GM12878 (cell line): Measurements from ENCODE around the gene VDR. TPM values are rescaled to one million over a fixed set of nuclear protein-coding genes. Genes with fewer than 3 reads are reported as not detected.

Source experiments
- ATAC-seq: fragments of 200-7000 bp; cut with Tn5 transposase; 3 replicates; pipeline ENCODE4 v1.9.1; 2020; ENCODE audit warnings: mild to moderate bottlenecking, moderate library complexity
- BruUV-seq: library from RNA; stranded (reverse); fragments of 400-500 nt; replicated peaks from 2 replicates; lab custom pipeline; 2021; lab: Mats Ljungman, UMichigan
- CTCF ChIA-PET: fragments of 300-600 bp; sonication (Branson Sonifier 250); formaldehyde crosslinking; extraction: SDS; loops from one replicate; lab custom pipeline; 2021; ENCODE audit warnings: inconsistent platforms; lab: Yijun Ruan, JAX
- POLR2A ChIA-PET: fragments of 350-600 bp; formaldehyde crosslinking; extraction: SDS; loops from one replicate; lab custom pipeline; 2021; ENCODE audit warnings: inconsistent platforms; lab: Charles Lee
- RAD21 ChIA-PET: fragments of 300-600 bp; sonication (Branson Sonifier 250); formaldehyde crosslinking; loops from one replicate; lab custom pipeline; 2023; ENCODE audit warnings: antibody characterized with exemption; ENCODE audit not compliant: unreplicated experiment; lab: Charles Lee
- SMC1A ChIA-PET: fragments of 300-600 bp; sonication (Branson Sonifier 250); formaldehyde crosslinking; loops from one replicate; lab custom pipeline; 2023; ENCODE audit not compliant: unreplicated experiment, uncharacterized antibody; lab: Charles Lee
- DNase-seq: peaks from one replicate; pipeline ENCODE4 v3.0.0-alpha.2; 2011; ENCODE audit warnings: low read depth, low spot score
- FAIRE-seq: peaks from 3 replicates; lab custom pipeline; 2011; peaks lifted over from hg19 to GRCh38; lab: Jason Lieb, UNC
- H2AFZ ChIP-seq: 2 replicates; pipeline ENCODE4 v1.6.0; 2011; ENCODE audit warnings: low read depth, low read length, control low read depth; ENCODE audit not compliant: control insufficient read depth
- H3K27ac ChIP-seq: 2 replicates; pipeline ENCODE4 v1.5.1; 2011; ENCODE audit warnings: control low read depth; ENCODE audit not compliant: control insufficient read depth, insufficient read depth
- H3K27me3 ChIP-seq, 2 experiments: replicated peaks in 1 of 2; 2 replicates each; pipeline versions ENCODE4 v1.6.0 to v1.6.1; 2011; ENCODE audit warnings: low read length in 1 of 2; ENCODE audit not compliant: control insufficient read depth in 2 of 2, insufficient read depth in 2 of 2
- H3K36me3 ChIP-seq, 2 experiments: 2 replicates each; pipeline ENCODE4 v1.5.1; 2011; ENCODE audit warnings: low read length in 1 of 2; ENCODE audit not compliant: control insufficient read depth in 2 of 2, insufficient read depth in 2 of 2
- H3K4me1 ChIP-seq: 2 replicates; pipeline ENCODE4 v1.6.1; 2011; ENCODE audit warnings: mild to moderate bottlenecking, low read length, moderate library complexity, mixed read lengths; ENCODE audit not compliant: control insufficient read depth, insufficient read depth
- H3K4me2 ChIP-seq: 2 replicates; pipeline ENCODE4 v1.6.0; 2011; ENCODE audit warnings: control low read depth; ENCODE audit not compliant: control insufficient read depth, insufficient read depth
- H3K4me3 ChIP-seq: fragments of 200-600 bp; sonication (generic); 2 replicates; pipeline ENCODE4 v1.5.1; 2016
- H3K79me2 ChIP-seq: 2 replicates; pipeline ENCODE4 v1.6.0; 2011; ENCODE audit warnings: low read length; ENCODE audit not compliant: control insufficient read depth, insufficient read depth
- H3K9ac ChIP-seq: 2 replicates; pipeline ENCODE4 v1.8.0; 2011; ENCODE audit warnings: low read length, control low read depth, mixed read lengths; ENCODE audit not compliant: control insufficient read depth, insufficient read depth
- H3K9me3 ChIP-seq: replicated peaks from 3 replicates; pipeline ENCODE4 v1.5.1; 2011; ENCODE audit warnings: mild to moderate bottlenecking, low read length; ENCODE audit not compliant: control insufficient read depth, insufficient read depth
- H4K20me1 ChIP-seq: 2 replicates; pipeline ENCODE4 v1.6.0; 2011; ENCODE audit not compliant: control insufficient read depth, insufficient read depth
- EZH2 ChIP-seq: IDR thresholded peaks from 2 replicates; pipeline ENCODE4 v1.6.1; 2012; ENCODE audit warnings: low read depth, mild to moderate bottlenecking, control low read depth, inconsistent platforms, low read length, borderline replicate concordance; ENCODE audit not compliant: control insufficient read depth
- PAX5 ChIP-seq: IDR thresholded peaks from 2 replicates; pipeline ENCODE4 v1.6.1; 2011; ENCODE audit warnings: low read depth, low read length, borderline replicate concordance
- RAD21 ChIP-seq: IDR thresholded peaks from 2 replicates; pipeline ENCODE4 v1.6.1; 2011; ENCODE audit warnings: mild to moderate bottlenecking, low read depth, low read length, moderate library complexity; ENCODE audit not compliant: insufficient read depth
- RB1 ChIP-seq: fragments of 450-650 bp; formaldehyde crosslinking; IDR thresholded peaks from 2 replicates; pipeline ENCODE4 v1.6.1; 2017; ENCODE audit warnings: mild to moderate bottlenecking, borderline replicate concordance
- RUNX3 ChIP-seq: IDR thresholded peaks from 2 replicates; pipeline ENCODE4 v1.6.1; 2012; ENCODE audit warnings: low read length, inconsistent platforms
- SUPT20H ChIP-seq: IDR thresholded peaks from 2 replicates; pipeline ENCODE4 v1.6.1; 2011; ENCODE audit warnings: low read depth, mild to moderate bottlenecking, low read length, moderate library complexity, borderline replicate concordance; ENCODE audit not compliant: control insufficient read depth
- WGBS: methylation state at CpG from one replicate; pipeline ENCODE4 v1.1.6; 2016; ENCODE audit warnings: low lambda C conversion rate; ENCODE audit not compliant: insufficient replicate concordance, insufficient coverage; ENCODE audit errors: missing lambda C conversion rate; 5-methylcytosine and 5-hydroxymethylcytosine counted together
- in situ Hi-C: fragments of 300-500 bp; cut with MboI; formaldehyde crosslinking; loops from 9 replicates; pipeline ENCODE4 v1.14.3; 2018; ENCODE audit warnings: mixed read lengths
- intact Hi-C: fragments of 100-400 bp; cut with micrococcal nuclease; formaldehyde crosslinking; loops from one replicate; pipeline ENCODE4 v1.14.2; 2022; ENCODE audit not compliant: unreplicated experiment
- polyA plus RNA-seq, 11 experiments: library from polyadenylated mRNA; depleted of rRNA in 4 of 11; unstranded in 6 of 11; stranded (reverse) in 5 of 11; fragments of >200 nt; fragmentation: Nextera tagmentation in 4 of 11; fragmentation: Illumina TruSeq in 1 of 11; extraction: Ambion mirVana in 4 of 11; extraction: Trizol in 1 of 11; gene quantifications; 1 replicate in 1 of 11; 2 replicates in 10 of 11; pipeline versions ENCODE4 v1.2.1 to v1.2.3, GENCODE V29; 2011 to 2016; ENCODE audit warnings: inconsistent platforms in 2 of 11, missing spikeins in 2 of 11, low read depth in 1 of 11
- total RNA-seq, 4 experiments: library from RNA; depleted of rRNA in 3 of 4; stranded (reverse); fragments of >200 nt in 3 of 4; fragmentation: Illumina TruSeq in 1 of 4; extraction: Trizol in 1 of 4; gene quantifications; 2 replicates each; pipeline versions ENCODE4 v1.2.1 to v1.2.3, GENCODE V29; 2013 to 2021

The VDR gene
- total and polyA plus RNA-seq, 10 of the 15 experiments (the other 5 are each of a cell fraction or from before 2014, with no cell fraction given), result 0.27 to 7.9 (median 3.0) TPM

DNA sequence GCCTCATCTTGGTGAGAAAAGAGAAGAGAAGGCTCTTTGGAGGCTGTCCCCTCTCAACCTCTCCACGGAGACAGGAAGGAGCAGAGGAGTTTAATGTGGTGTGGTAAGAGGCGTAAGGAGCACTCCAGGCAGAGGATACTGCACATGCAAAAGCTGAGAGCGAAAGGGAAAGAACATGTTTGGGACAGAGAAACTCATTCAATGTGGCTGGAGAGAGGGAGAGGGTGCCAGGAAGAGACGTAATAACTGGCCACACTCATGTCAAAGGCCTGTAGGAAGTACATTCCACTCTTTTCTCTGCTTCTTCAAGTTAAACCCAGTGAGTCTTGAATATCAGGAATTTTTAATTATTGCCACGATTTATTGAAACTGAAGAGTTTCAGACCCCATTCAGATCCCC lies 12.0 kb downstream of the VDR start (continued):
- no peak for TF ChIP-seq SUPT20H
- TF ChIP-seq RB1, result no peak
- no peak for TF ChIP-seq EZH2
- TF ChIP-seq PAX5, result no peak

DNA sequence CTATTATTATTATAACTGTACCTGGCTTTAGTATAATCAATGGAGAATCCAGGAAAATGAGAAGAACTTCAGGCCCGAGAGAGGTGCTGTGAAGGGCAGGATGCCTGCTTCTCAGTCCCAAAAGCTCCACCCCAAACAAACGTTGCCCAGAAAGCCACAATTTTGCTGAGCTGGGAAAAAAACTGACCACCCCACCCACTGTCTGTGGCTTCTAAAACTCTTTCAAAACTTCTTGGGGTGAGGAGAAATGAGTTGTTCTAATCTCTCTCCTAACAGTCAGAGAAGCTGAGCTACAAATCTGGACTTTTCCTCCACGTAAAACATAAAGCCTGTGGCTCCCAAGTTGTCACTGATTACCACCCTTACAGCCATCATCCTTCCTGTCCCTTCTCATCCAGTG lies 13.4 kb downstream of the VDR start:
- Histone ChIP-seq H3K36me3 (no peaks in the 10 kb centered on the region), H2AFZ (no peak overlapping the region), H3K27me3 (no peaks in the 10 kb centered on the region), H4K20me1 (no peaks in the 10 kb centered on the region), H3K27ac (no peak overlapping the region), H3K4me3 (no peak overlapping the region), H3K4me2 (no peak overlapping the region), H3K79me2 (no peaks in the 10 kb centered on the region), H3K9me3 (no peaks in the 10 kb centered on the region), H3K4me1 (peaks cover 21% of the 10 kb centered on the region), H3K9ac (no peak overlapping the region)
- ChIA-PET SMC1A (interaction anchor here (1.2 to 3.8 kb wide), 2 partner anchors 9 to 23 kb away, joined by 4 to 17 read pairs; no protein-coding TSS in a partner anchor), RAD21 (no interaction called here), POLR2A (interaction anchor here (1.1 to 1.4 kb wide), 2 partner anchors 11 to 61 kb away, joined by 3 to 6 read pairs; no protein-coding TSS in a partner anchor), CTCF (interaction anchor here (0.8 to 3.9 kb wide), 5 partner anchors 8 to 58 kb away, joined by 3 to 20 read pairs (median 3); no protein-coding TSS in a partner anchor)
- no TSS peak for BruUV-seq
- intact Hi-C loops, result no loop called here
- FAIRE-seq (no peak), DNase-seq (no peak), ATAC-seq (no peak)
- TF ChIP-seq RAD21 (no peak), RUNX3 (peak; percentile 60)
- in situ Hi-C loops, result no loop called here
- 16% methylated on average over 3 of the region's 3 CpGs for WGBS
